ENCODE results near the gene UBE3D. TPM values are rescaled to one million over a fixed set of nuclear protein-coding genes. Genes with fewer than 3 reads are reported as not detected.
A peak's percentile ranks its signal among the peaks of the same experiment; 100 is the strongest.

The UBE3D gene
- total RNA-seq, 1 experiment from 2014 or later: 5.5 TPM

- no TSS peak for BruUV-seq (replicated peaks)
- H3K4me3 Mint-ChIP-seq (ENCODE audit: unreplicated experiment): no peak overlapping the region
- H3K4me1 Mint-ChIP-seq (ENCODE audit: insufficient read depth, unreplicated experiment): no peaks in the 10 kb centered on the region
- POLR2A ChIA-PET: no interaction called here
- no peak for TF ChIP-seq CTCF (IDR thresholded peaks at IDR 0.05; ENCODE audit: unreplicated experiment)
- no peaks in the 10 kb centered on the region for H3K27me3 Mint-ChIP-seq (ENCODE audit: insufficient read depth, unreplicated experiment)
- no peak for DNase-seq (ENCODE audit: unreplicated experiment)
- intact Hi-C loops (cut with micrococcal nuclease): no loop called here
- no peaks in the 10 kb centered on the region for H3K36me3 Mint-ChIP-seq (ENCODE audit: insufficient read depth, unreplicated experiment)
- H3K27ac Mint-ChIP-seq (ENCODE audit: low read depth, unreplicated experiment): no peak overlapping the region
- CTCF ChIA-PET: interaction anchor here (0.7 kb wide), 1 partner anchor 10 kb away, joined by 3 read pairs; no protein-coding TSS in a partner anchor
- no peaks in the 10 kb centered on the region for H3K9me3 Mint-ChIP-seq (ENCODE audit: unreplicated experiment)
Measured at GRCh38 chr6:82963191-82963925, 102.3 kb downstream of the UBE3D start.

GRCh38 chr6:82959385-82959941, 106.2 kb downstream of the UBE3D start:
- peaks cover 15% of the 10 kb centered on the region for H3K4me1 Mint-ChIP-seq (ENCODE audit: insufficient read depth, unreplicated experiment)
- no peak for DNase-seq (ENCODE audit: unreplicated experiment)
- TF ChIP-seq CTCF (IDR thresholded peaks at IDR 0.05; ENCODE audit: unreplicated experiment): no peak
- H3K27me3 Mint-ChIP-seq (ENCODE audit: insufficient read depth, unreplicated experiment): no peaks in the 10 kb centered on the region
- POLR2A ChIA-PET: no interaction called here
- intact Hi-C loops (cut with micrococcal nuclease): no loop called here
- BruUV-seq (replicated peaks): no TSS peak
- H3K36me3 Mint-ChIP-seq (ENCODE audit: insufficient read depth, unreplicated experiment): no peaks in the 10 kb centered on the region
- no peak overlapping the region for H3K4me3 Mint-ChIP-seq (ENCODE audit: unreplicated experiment)
- H3K9me3 Mint-ChIP-seq (ENCODE audit: unreplicated experiment): no peaks in the 10 kb centered on the region
- CTCF ChIA-PET: interaction anchor here (0.6 kb wide), 3 partner anchors 42 to 644 kb away, joined by 3 to 4 read pairs (median 3); no protein-coding TSS in a partner anchor
- peak overlapping the region; percentile 24 for H3K27ac Mint-ChIP-seq (ENCODE audit: low read depth, unreplicated experiment)

GRCh38 chr6:82958551-82958950, 107.1 kb downstream of the UBE3D start:
- Mint-ChIP-seq H3K4me1 (ENCODE audit: insufficient read depth, unreplicated experiment) (peaks cover 21% of the 10 kb centered on the region), H3K36me3 (ENCODE audit: insufficient read depth, unreplicated experiment) (no peaks in the 10 kb centered on the region), H3K9me3 (ENCODE audit: unreplicated experiment) (no peaks in the 10 kb centered on the region), H3K27ac (ENCODE audit: low read depth, unreplicated experiment) (no peak overlapping the region), H3K4me3 (ENCODE audit: unreplicated experiment) (no peak overlapping the region), H3K27me3 (ENCODE audit: insufficient read depth, unreplicated experiment) (no peaks in the 10 kb centered on the region)
- ChIA-PET POLR2A (no interaction called here), CTCF (no interaction called here)
- no peak for DNase-seq (ENCODE audit: unreplicated experiment)
- TF ChIP-seq CTCF (IDR thresholded peaks at IDR 0.05; ENCODE audit: unreplicated experiment): no peak
- intact Hi-C loops (cut with micrococcal nuclease): no loop called here
- no TSS peak for BruUV-seq (replicated peaks)

- Mint-ChIP-seq H3K4me1 (ENCODE audit: insufficient read depth, unreplicated experiment) (peaks cover 26% of the 10 kb centered on the region), H3K36me3 (ENCODE audit: insufficient read depth, unreplicated experiment) (no peaks in the 10 kb centered on the region), H3K27ac (ENCODE audit: low read depth, unreplicated experiment) (no peak overlapping the region), H3K9me3 (ENCODE audit: unreplicated experiment) (no peaks in the 10 kb centered on the region), H3K27me3 (ENCODE audit: insufficient read depth, unreplicated experiment) (no peaks in the 10 kb centered on the region), H3K4me3 (ENCODE audit: unreplicated experiment) (no peak overlapping the region)
- BruUV-seq (replicated peaks): no TSS peak
- no peak for TF ChIP-seq CTCF (IDR thresholded peaks at IDR 0.05; ENCODE audit: unreplicated experiment)
- CTCF ChIA-PET: no interaction called here
- DNase-seq (ENCODE audit: unreplicated experiment): no peak
- POLR2A ChIA-PET: no interaction called here
- intact Hi-C loops (cut with micrococcal nuclease): no loop called here
Measured at GRCh38 chr6:82957868-82958245, 107.8 kb downstream of the UBE3D start.
